CD14-positive monocyte (primary cell): ENCODE results near the gene SNAI3. TPM values are rescaled to one million over a fixed set of nuclear protein-coding genes. Genes with fewer than 3 reads are reported as not detected.

Experiments
- DNase-seq, 3 donors: peaks; one replicate each; pipeline ENCODE4 v3.0.0-alpha.2; 2011 to 2022
- H2AFZ ChIP-seq: 2 replicates; pipeline ENCODE4 v1.6.0; 2012; ENCODE audit warnings: mild to moderate bottlenecking, low read depth, low read length, inconsistent platforms; ENCODE audit not compliant: insufficient read depth, poor library complexity, severe bottlenecking
- H3K27ac ChIP-seq, 2 donors: 1 replicate in 1 of 2; 2 replicates in 1 of 2; pipeline ENCODE4 v1.5.1; 2012 to 2013; ENCODE audit warnings: low read length in 2 of 2, control low read depth in 1 of 2, inconsistent platforms in 1 of 2, low read depth in 1 of 2, mild to moderate bottlenecking in 1 of 2
- H3K27me3 ChIP-seq, 2 donors: one replicate each; pipeline versions ENCODE4 v1.6.0 to v1.6.1; 2011 to 2013; ENCODE audit warnings: low read length in 2 of 2; ENCODE audit not compliant: control insufficient read depth in 2 of 2, insufficient read depth in 2 of 2
- H3K36me3 ChIP-seq, 2 donors: replicated peaks in 1 of 2; 1 replicate in 1 of 2; 2 replicates in 1 of 2; pipeline versions ENCODE4 v1.5.1 to v1.6.1; 2012 to 2013; ENCODE audit warnings: low read length in 2 of 2, control low read depth in 1 of 2, inconsistent platforms in 1 of 2, mild to moderate bottlenecking in 1 of 2; ENCODE audit not compliant: insufficient read depth in 2 of 2, control insufficient read depth in 1 of 2
- H3K4me1 ChIP-seq, 2 donors: 1 replicate in 1 of 2; 2 replicates in 1 of 2; pipeline versions ENCODE4 v1.5.1 to v1.6.1; 2012 to 2013; ENCODE audit warnings: low read length in 2 of 2, control low read depth in 1 of 2, inconsistent platforms in 1 of 2, mild to moderate bottlenecking in 1 of 2, moderate library complexity in 1 of 2; ENCODE audit not compliant: insufficient read depth in 2 of 2, control insufficient read depth in 1 of 2
- H3K4me2 ChIP-seq: replicated peaks from 2 replicates; pipeline ENCODE3; 2012; ENCODE audit warnings: low read length, moderate library complexity, mild to moderate bottlenecking; ENCODE audit not compliant: poor library complexity, severe bottlenecking; ENCODE audit errors: extremely low read depth
- H3K4me3 ChIP-seq, 3 experiments: fragments of 200-600 bp in 1 of 3; sonication (generic) in 1 of 3; replicated peaks in 1 of 3; 1 replicate in 2 of 3; 2 replicates in 1 of 3; pipeline ENCODE4 v1.5.1; 2011 to 2013; ENCODE audit warnings: low read length in 3 of 3, mild to moderate bottlenecking in 3 of 3, control low read depth in 2 of 3, low read depth in 2 of 3, inconsistent platforms in 1 of 3, moderate library complexity in 1 of 3
- H3K79me2 ChIP-seq: 2 replicates; pipeline ENCODE4 v1.6.0; 2012; ENCODE audit warnings: mild to moderate bottlenecking, control low read depth, inconsistent platforms, low read length, moderate library complexity; ENCODE audit not compliant: insufficient read depth
- H3K9ac ChIP-seq: 2 replicates; pipeline ENCODE4 v1.6.0; 2017; ENCODE audit warnings: low read length, mild to moderate bottlenecking; ENCODE audit not compliant: insufficient read depth, poor library complexity, severe bottlenecking
- H3K9me3 ChIP-seq, 2 donors: replicated peaks in 1 of 2; 1 replicate in 1 of 2; 2 replicates in 1 of 2; pipeline versions ENCODE4 v1.5.1 to v1.6.1; 2012 to 2013; ENCODE audit warnings: low read length in 2 of 2, control low read depth in 1 of 2; ENCODE audit not compliant: control insufficient read depth in 1 of 2, insufficient read depth in 1 of 2
- H4K20me1 ChIP-seq: 2 replicates; pipeline ENCODE4 v1.6.0; 2012; ENCODE audit warnings: mild to moderate bottlenecking, low read length, control low read depth, moderate library complexity; ENCODE audit not compliant: insufficient read depth
- H3K27ac Mint-ChIP-seq, 7 donors: one replicate each; pipeline ENCODE4 v1.8.0; 2020; ENCODE audit warnings: mild to moderate bottlenecking in 7 of 7, mixed read lengths in 7 of 7, moderate library complexity in 6 of 7, inconsistent platforms in 2 of 7
- H3K27me3 Mint-ChIP-seq, 3 donors: one replicate each; pipeline ENCODE4 v1.8.0; 2021 to 2022; ENCODE audit warnings: low read depth in 3 of 3, mild to moderate bottlenecking in 3 of 3, mixed read lengths in 3 of 3, moderate library complexity in 3 of 3, inconsistent platforms in 1 of 3
- H3K36me3 Mint-ChIP-seq, 2 donors: one replicate each; pipeline ENCODE4 v1.8.0; 2020; ENCODE audit warnings: mixed read lengths in 2 of 2, inconsistent platforms in 1 of 2, mild to moderate bottlenecking in 1 of 2
- H3K4me1 Mint-ChIP-seq: one replicate; pipeline ENCODE4 v1.8.0; 2020; ENCODE audit warnings: mild to moderate bottlenecking, mixed read lengths
- H3K4me3 Mint-ChIP-seq, 2 donors: one replicate each; pipeline ENCODE4 v1.8.0; 2020; ENCODE audit warnings: mild to moderate bottlenecking in 2 of 2, mixed read lengths in 2 of 2, moderate library complexity in 1 of 2
- H3K9me3 Mint-ChIP-seq, 7 donors: one replicate each; pipeline ENCODE4 v1.8.0; 2020 to 2022; ENCODE audit warnings: mixed read lengths in 7 of 7, mild to moderate bottlenecking in 6 of 7, moderate library complexity in 6 of 7, inconsistent platforms in 2 of 7
- CTCF ChIP-seq: fragments of 200-600 bp; IDR thresholded peaks from one replicate; pipeline ENCODE4 v1.8.0; 2022; ENCODE audit warnings: antibody characterized with exemption, mild to moderate bottlenecking
- WGBS: methylation state at CpG from one replicate; pipeline ENCODE4 v1.1.5; 2013; ENCODE audit warnings: missing lambda C conversion rate; ENCODE audit not compliant: insufficient coverage; 5-methylcytosine and 5-hydroxymethylcytosine counted together
- intact Hi-C, 2 donors: fragments of 100-400 bp; cut with micrococcal nuclease; formaldehyde crosslinking; loops; one replicate each; pipeline versions ENCODE4 v1.15.0 to v1.15.1; 2023
- polyA plus RNA-seq, 3 donors: library from polyadenylated mRNA; depleted of rRNA in 1 of 3; unstranded in 2 of 3; stranded (reverse) in 1 of 3; fragments of 300-500 nt in 2 of 3; fragments of >200 nt in 1 of 3; fragmentation: Illumina TruSeq in 2 of 3; gene quantifications; 1 replicate in 2 of 3; 2 replicates in 1 of 3; pipeline ENCODE4 v1.2.3, GENCODE V29; 2012 to 2021

The SNAI3 gene
- polyA plus RNA-seq, 3 donors: 4.2 to 6.4 (median 5.3) TPM

GRCh38 chr16:88715312-88716190 is 29.2 kb upstream of the SNAI3 start:
- H3K9me3 ChIP-seq: no peaks in the 10 kb centered on the region
- Mint-ChIP-seq H3K4me1 (no peaks in the 10 kb centered on the region), H3K36me3 (peaks cover 44 to 71% of the 10 kb centered on the region in 2 donors), H3K27ac (peak overlapping the region in 1 of 7 donors; percentile 60), H3K4me3 (no peak overlapping the region), H3K27me3 (no peaks in the 10 kb centered on the region), H3K9me3 (no peaks in the 10 kb centered on the region)
- H3K27me3 ChIP-seq: no peaks in the 10 kb centered on the region
- intact Hi-C loops: no loop called here
- H3K4me2 ChIP-seq: no peak overlapping the region
- H3K9ac ChIP-seq: no peak overlapping the region
- no peak overlapping the region for H2AFZ ChIP-seq
- H3K36me3 ChIP-seq: peaks cover 67 to 74% of the 10 kb centered on the region in 2 donors
- no peaks in the 10 kb centered on the region for H3K4me1 ChIP-seq
- peaks cover 87% of the 10 kb centered on the region for H4K20me1 ChIP-seq
- WGBS: 95% methylated on average over 47 of the region's 57 CpGs
- no peak for TF ChIP-seq CTCF
- DNase-seq: no peak
- no peaks in the 10 kb centered on the region for H3K79me2 ChIP-seq
- H3K27ac ChIP-seq: no peak overlapping the region
- no peak overlapping the region for H3K4me3 ChIP-seq

DNA sequence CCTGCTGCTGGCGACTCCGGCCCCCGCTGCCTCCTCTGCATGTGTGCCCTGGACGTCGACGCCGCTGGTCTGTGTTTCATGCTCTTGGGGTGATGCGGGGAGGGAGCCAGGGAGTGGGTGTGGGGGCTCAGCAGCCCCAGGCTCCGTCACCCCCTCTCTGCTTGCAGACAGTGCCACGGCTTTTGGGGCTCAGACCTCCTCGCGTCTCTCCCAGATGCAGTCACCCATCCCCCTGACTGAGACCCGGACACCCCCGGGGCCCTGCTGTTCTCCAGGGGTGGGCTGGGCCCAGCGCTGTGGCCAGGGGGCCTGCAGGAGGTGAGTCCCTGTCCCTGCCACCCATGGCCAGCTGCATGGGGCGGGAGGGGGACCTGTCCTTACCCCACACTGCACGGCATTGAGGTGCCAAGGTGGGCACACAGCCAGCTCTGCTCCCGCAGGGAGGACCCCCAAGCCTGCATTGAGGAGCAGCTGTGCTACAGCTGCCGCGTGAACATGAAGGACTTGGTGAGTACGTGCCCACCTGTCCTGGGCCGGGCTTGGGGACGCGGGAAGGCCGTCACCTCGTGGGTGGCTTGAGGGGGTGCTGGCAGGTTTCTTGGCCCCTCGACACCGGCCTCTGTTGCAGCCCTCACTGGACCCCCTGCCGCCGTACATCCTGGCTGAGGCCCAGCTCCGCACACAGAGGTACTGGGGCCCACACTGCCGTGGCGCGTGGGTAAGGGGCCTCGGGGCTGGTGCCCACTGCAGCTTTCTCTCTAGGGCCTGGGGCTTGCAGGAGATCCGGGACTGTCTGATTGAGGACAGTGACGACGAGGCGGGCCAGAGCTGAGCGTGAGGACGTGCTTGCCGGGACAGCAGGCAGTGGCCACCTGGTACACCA is 28.4 kb upstream of the SNAI3 start:
- H3K36me3 Mint-ChIP-seq: peaks cover 39 to 69% of the 10 kb centered on the region in 2 donors

More for the DNA sequence above, 28.4 kb upstream of the SNAI3 start:
- H3K9me3 Mint-ChIP-seq: no peaks in the 10 kb centered on the region
- H3K9me3 ChIP-seq: no peaks in the 10 kb centered on the region
- no peak overlapping the region for H3K4me3 ChIP-seq
- H4K20me1 ChIP-seq: peaks cover 80% of the 10 kb centered on the region
- H3K9ac ChIP-seq: no peak overlapping the region
- H3K27me3 ChIP-seq: no peaks in the 10 kb centered on the region
- TF ChIP-seq CTCF: no peak
- intact Hi-C loops: no loop called here
- no peaks in the 10 kb centered on the region for H3K4me1 ChIP-seq
- H3K36me3 ChIP-seq: peaks cover 64 to 65% of the 10 kb centered on the region in 2 donors
- H2AFZ ChIP-seq: no peak overlapping the region
- H3K4me1 Mint-ChIP-seq: no peaks in the 10 kb centered on the region
- DNase-seq: no peak
- H3K27me3 Mint-ChIP-seq: no peaks in the 10 kb centered on the region
- H3K27ac ChIP-seq: no peak overlapping the region
- H3K27ac Mint-ChIP-seq: no peak overlapping the region
- H3K79me2 ChIP-seq: peaks cover under 1% of the 10 kb centered on the region
- 92% methylated on average over 36 of the region's 42 CpGs for WGBS
- no peak overlapping the region for H3K4me3 Mint-ChIP-seq
- no peak overlapping the region for H3K4me2 ChIP-seq
